Epidermal melanocyte (primary cell): ENCODE results near the gene ZWILCH.

Experiments used
- DNase-seq: peaks from one replicate; pipeline ENCODE4 v3.0.0; 2011; ENCODE audit warnings: low spot score; ENCODE audit not compliant: insufficient read length

Gene ZWILCH

GRCh38 chr15:66542896-66543295 is 37.8 kb downstream of the ZWILCH start:
- DNase-seq = no peak

DNA sequence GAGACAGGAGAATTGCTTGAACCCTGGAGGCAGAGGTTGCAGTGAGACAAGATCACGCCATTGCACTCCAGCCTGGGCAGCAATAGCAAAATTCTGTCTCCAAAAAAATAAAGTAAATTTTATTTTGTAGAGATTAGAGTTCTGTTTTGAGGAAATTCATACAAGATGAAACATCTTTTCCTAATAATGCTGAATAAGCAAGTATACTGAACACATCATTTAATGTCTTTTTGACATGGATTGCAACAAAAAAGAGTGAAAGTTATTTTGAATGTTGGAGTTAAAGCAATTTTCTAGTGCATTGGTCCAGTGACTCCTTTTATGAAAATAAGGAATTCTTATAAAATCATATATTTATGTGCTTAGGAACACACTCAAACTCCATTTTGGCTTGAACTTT is 40.1 kb downstream of the ZWILCH start:
- no peak for DNase-seq

DNA sequence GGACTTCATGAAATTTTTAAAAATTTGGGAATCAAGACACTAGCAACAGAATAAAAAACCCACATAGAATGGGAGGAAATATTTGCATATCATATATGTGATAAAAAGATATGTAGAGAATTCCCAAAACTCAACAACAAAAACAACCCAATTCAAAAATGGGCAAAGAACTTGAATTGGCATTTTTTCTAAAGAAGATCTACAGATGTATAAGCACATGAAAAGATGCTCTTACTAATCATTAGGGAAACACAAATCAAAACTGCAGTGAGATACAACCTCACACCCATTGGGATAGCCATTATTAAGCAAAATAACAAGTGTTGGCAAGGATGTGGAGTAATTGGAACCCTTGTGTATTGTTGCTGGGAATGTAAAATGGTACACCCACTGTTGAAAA is 50.6 kb downstream of the ZWILCH start:
- no peak for DNase-seq

DNA sequence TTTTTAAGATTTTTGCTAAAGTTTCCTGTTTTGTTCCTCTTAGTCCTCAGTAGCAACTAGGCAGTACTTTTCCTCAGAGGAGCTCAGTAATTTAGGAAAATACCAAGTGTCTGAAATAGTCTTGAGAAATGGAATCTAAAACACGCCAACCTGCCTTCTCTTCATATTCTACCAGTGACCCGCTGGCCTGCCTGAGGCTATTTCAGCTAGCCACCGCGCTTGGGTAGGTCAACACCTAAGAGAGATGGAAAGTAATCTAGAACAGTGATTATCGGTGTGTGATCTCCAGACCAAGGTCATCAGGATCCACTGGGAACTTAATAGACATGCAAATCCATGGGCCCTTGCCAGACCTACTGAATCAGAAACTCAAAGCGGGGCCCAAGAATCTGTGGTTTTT is 53.1 kb downstream of the ZWILCH start:
- DNase-seq = no peak

- DNase-seq = no peak
These were observed 55.9 kb downstream of the ZWILCH start for GRCh38 chr15:66560856-66561525.

- no peak for DNase-seq
These were observed 58.0 kb downstream of the ZWILCH start for GRCh38 chr15:66563126-66563525.

GRCh38 chr15:66563566-66564110 is 58.5 kb downstream of the ZWILCH start:
- DNase-seq = no peak

- DNase-seq = no peak
These were observed 59.3 kb downstream of the ZWILCH start for GRCh38 chr15:66564136-66565041.

- no peak for DNase-seq
These were observed 60.1 kb downstream of the ZWILCH start for GRCh38 chr15:66565141-66565641.

DNA sequence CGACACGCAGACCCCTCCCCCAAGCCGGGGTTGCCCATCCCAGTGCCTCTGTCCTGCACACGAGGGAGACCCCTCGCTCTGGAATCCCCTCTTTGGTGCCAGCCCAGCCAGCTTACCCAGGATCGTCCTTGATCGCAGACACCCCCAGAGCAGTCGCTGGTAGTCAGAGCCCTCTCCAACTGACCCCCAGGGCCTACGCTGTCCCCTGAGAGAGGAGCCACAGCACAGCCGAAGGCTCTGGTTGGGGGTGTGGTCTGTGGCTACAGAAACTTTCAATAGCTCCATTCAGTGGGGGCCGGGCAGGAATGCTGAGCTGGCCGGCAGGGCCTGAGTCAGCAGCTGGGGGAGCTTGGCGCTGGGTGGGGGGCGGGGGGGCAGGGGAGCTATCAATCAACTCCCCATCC is 60.6 kb downstream of the ZWILCH start, which contains the start of gene LCTL:
Gene LCTL, minus strand, starts transcription at position 258 of the 404 bp plus-strand sequence. CDS start 633 bp downstream, outside the sequence.
- DNase-seq = no peak

DNA sequence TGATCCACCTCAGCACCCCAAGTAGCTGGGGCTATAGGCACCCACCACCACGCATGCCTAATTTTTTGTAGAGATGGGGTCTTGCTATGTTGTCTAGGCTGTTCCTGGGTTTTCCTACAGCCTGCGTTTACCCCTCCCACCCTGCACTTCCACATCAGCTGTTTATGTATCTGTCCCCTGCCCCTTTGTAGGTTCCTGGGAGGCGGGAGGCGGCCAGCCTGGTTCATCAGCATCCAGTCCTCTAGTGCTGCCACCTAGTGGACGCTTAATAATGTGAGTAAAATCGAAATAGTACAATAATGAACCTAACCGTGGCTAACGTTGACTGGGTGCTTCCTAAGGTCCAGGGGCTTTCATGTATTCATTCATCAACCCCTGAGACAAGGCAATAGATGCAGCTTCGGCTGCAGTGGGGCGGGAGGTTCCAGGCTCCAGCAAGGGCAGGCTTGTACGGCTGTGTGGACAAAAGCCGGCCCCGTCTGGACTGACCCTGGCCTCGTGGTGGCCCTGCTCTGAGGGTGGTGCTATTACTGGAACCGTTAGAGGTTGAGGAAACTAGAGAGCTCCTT is 61.9 kb downstream of the ZWILCH start:
- DNase-seq = peak; percentile 62

DNA sequence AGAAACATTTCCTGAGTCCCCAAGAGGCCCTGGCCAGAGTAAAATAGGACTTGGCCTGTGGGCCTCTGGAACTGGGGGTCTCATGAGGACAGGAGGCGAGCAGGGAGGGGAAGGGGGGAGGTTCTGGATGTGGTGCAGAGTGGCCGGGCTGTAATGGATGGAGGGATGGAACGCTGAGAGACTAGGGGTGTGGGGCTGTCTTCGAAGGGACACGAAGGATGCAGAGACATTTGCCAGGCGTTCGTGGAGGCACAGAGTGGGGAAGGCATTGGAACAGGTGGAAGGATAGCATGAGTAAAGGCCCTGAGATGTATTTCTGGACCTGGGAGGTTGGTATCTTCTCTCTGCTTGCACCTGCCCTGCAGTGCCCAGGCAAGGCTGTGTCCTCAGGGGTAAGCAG is 62.8 kb downstream of the ZWILCH start:
- no peak for DNase-seq

- no peak for DNase-seq
These were observed 64.5 kb downstream of the ZWILCH start for GRCh38 chr15:66569461-66570137.

DNA sequence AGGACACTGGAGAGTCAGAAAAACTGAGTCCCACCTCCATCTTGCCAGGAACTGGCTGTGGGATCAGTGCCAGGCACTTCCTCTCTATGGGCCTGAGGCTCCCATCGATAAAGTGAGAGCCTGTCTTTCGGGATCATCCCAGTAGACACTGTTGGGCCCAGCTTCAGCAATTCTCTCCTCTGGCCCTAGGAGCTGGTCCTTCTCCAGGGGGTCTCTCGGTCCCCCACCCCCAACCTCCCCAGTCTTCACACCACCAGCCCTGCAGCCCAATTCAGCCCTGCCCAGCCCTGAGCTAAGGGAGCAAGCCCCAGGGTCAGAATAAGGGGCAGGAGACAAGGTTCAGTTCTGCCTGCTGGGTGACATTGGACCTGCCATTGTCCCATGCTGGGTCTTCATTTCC is 65.2 kb downstream of the ZWILCH start:
- no peak for DNase-seq

GRCh38 chr15:66570842-66571478 is 65.8 kb downstream of the ZWILCH start:
- no peak for DNase-seq

DNA sequence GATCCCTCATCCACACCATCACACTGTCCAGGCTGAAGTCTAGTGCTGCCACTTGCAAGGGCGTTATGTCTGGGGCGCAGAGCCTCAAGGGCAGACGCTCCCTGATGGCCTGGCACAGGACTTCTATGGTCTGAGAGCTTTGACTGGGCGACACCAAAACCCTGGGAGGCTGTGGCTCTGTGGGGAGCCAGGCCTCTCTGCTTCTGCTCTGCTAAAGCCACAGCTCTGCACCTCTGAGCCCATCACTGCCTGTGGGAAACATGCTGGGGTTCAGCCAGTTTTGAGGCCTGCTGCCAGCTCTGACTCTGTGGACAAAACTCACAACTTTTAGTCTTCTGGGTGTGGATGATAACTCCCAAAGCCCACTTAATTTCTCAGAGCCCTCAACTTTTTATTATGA is 67.0 kb downstream of the ZWILCH start:
- no peak for DNase-seq

DNA sequence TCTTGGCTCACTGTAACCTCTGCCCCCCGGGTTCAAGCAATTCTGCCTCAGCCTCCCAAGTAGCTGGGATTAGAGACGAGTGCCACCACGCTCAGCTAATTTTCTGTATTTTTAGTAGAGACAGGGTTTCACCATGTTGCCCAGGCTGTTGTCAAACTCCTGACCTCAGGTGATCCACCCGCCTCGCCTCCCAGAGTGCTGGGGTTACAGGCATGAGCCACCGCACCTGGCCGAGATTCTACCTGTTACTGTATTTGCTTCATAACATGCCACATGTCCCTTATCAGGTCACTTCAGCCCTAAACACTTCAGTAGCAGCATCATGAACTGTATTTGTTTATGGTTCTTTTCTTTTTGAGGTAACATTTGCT is 68.2 kb downstream of the ZWILCH start:
- DNase-seq = no peak

- no peak for DNase-seq
These were observed 68.8 kb downstream of the ZWILCH start for GRCh38 chr15:66573719-66574595.

DNA sequence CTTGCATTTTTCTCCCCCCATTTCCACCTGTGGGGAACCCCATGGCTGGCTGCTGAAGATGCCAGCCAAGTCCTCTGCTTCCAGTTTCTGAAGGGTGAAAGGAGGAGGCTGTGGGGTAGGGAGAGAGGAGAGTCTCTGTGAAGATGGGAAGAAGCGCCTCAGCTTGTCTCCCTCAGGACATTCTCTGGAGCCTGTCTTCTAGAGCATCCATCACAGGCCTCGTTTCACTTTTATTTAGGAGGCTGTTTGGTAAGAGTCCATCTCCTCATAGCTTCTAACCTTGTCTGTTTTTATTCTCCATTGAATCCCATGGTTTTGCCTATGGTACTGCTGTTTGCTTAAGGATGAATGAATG is 69.4 kb downstream of the ZWILCH start:
- no peak for DNase-seq
